Measurements from ENCODE around the gene CDC27.

DNA sequence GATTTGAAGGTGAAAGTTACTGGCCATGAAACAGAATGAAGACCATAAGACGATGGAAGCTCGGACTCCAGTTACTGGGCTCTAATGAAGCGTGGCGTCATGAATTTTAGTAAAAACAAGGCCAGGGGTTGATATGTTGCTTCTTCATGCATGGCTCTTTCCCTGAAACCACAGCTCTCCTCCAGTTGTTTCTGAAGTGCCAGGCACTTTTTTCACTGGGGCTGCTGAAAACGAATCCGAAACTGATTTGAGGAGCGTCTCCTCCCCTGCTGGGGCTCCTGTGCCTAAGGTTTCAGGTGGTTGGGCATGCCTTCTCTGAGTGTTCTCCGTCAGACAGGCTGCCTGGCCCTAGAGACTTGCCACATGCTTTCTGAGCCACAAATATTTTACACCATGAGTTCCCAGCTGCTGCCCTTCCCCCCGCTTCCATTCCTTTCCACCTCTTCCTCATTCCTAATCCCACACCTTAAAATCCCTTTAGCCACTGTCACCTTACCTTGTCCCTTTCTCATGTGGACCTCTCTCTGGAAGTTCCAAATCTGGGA lies 16.4 kb upstream of the CDC27 start:
- no peak for TF ChIP-seq CTCF (IDR thresholded peaks at IDR 0.05)
- no peak for TF ChIP-seq REST (IDR thresholded peaks at IDR 0.05; ENCODE audit: insufficient read depth in 1 of 2, low read depth in 2 of 2, low read length in 1 of 2)
- no peak for TF ChIP-seq TCF7L2 (IDR thresholded peaks at IDR 0.05; ENCODE audit: low read depth, low read length)

All from Panc1 (cell line).